Stimulated activated naive CD8-positive, alpha-beta T cell treated with anti-CD3 and anti-CD28 coated beads, Interleukin-15, amount 100 ng/mL, for 72 hours (primary cell): ENCODE results near the gene GALNS.

ENCODE experiments used
- ATAC-seq: fragments of 150-1000 bp; cut with Tn5 transposase; 2 replicates; pipeline ENCODE4 v1.10.0; 2021; ENCODE audit warnings: mild to moderate bottlenecking, moderate library complexity
- DNase-seq, 2 donors: peaks; one replicate each; pipeline ENCODE4 v3.0.0; 2021 to 2022
- H3K27ac Mint-ChIP-seq, 2 donors: one replicate each; pipeline ENCODE4 v1.8.0; 2022; ENCODE audit warnings: mild to moderate bottlenecking in 2 of 2, mixed read lengths in 2 of 2, moderate library complexity in 2 of 2
- H3K27me3 Mint-ChIP-seq: one replicate; pipeline ENCODE4 v1.8.0; 2022; ENCODE audit warnings: mixed read lengths
- H3K4me1 Mint-ChIP-seq: one replicate; pipeline ENCODE4 v1.8.0; 2022; ENCODE audit warnings: mild to moderate bottlenecking, mixed read lengths
- H3K4me3 Mint-ChIP-seq, 2 donors: one replicate each; pipeline ENCODE4 v1.8.0; 2022; ENCODE audit warnings: mild to moderate bottlenecking in 2 of 2, mixed read lengths in 2 of 2, moderate library complexity in 1 of 2
- H3K9me3 Mint-ChIP-seq, 2 donors: one replicate each; pipeline ENCODE4 v1.8.0; 2022; ENCODE audit warnings: mixed read lengths in 2 of 2

The GALNS gene

GRCh38 chr16:88882358-88883030 lies 25.7 kb upstream of the GALNS start:
- DNase-seq (no peak), ATAC-seq (no peak)
- H3K9me3 Mint-ChIP-seq: no peaks in the 10 kb centered on the region
- no peaks in the 10 kb centered on the region for H3K27me3 Mint-ChIP-seq
- no peak overlapping the region for H3K4me3 Mint-ChIP-seq
- peaks cover 8% of the 10 kb centered on the region for H3K4me1 Mint-ChIP-seq
- H3K27ac Mint-ChIP-seq: no peak overlapping the region

- ATAC-seq (no peak), DNase-seq (no peak)
- Mint-ChIP-seq H3K4me3 (no peak overlapping the region), H3K27me3 (no peaks in the 10 kb centered on the region), H3K9me3 (no peaks in the 10 kb centered on the region), H3K27ac (no peak overlapping the region), H3K4me1 (peaks cover 8% of the 10 kb centered on the region)
Observed at GRCh38 chr16:88881675-88882357, 25.1 kb upstream of the GALNS start.

DNA sequence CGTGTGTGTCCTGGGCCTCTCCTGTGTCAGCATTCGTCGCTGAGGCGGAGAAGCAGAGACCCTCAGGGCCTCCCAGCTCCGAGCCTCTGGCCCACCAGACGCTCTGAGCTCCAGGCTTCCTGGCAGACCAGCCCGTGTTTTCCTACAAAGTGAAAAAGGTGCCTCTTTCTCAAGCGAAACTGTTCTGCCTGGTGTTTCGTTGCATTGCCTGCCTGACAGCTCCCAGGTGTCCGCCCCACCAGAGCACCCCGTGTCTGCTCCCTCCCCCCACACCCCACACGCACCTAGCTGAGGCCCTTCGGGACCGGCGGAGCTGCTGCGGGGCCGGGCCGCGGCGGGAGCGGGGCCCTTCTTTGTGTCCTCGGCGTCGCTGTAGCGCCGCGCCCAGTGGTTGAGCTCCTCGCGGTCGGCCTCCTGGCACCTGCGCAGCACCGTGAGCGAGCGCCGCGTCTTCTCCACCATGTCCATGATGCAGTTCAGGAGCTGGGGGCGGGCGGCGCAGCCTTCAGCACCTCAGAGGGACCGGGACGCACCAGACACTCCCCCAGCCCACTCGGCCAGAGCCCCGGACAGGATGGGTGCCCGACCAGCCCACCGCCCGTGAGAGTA lies 24.4 kb upstream of the GALNS start:
- Mint-ChIP-seq H3K27me3 (no peaks in the 10 kb centered on the region), H3K4me1 (peaks cover 8% of the 10 kb centered on the region), H3K4me3 (no peak overlapping the region), H3K9me3 (no peaks in the 10 kb centered on the region), H3K27ac (no peak overlapping the region)
- ATAC-seq: peak; percentile 18
- no peak for DNase-seq

- no peak for DNase-seq
- H3K27me3 Mint-ChIP-seq: no peaks in the 10 kb centered on the region
- H3K27ac Mint-ChIP-seq: peak overlapping the region in 1 of 2 donors; percentile 66
- peak; percentile 42 for ATAC-seq
- no peaks in the 10 kb centered on the region for H3K9me3 Mint-ChIP-seq
- peaks cover 8% of the 10 kb centered on the region for H3K4me1 Mint-ChIP-seq
- no peak overlapping the region for H3K4me3 Mint-ChIP-seq
Observed at GRCh38 chr16:88880226-88881006, 23.7 kb upstream of the GALNS start.

- no peak for DNase-seq
- peaks cover 8% of the 10 kb centered on the region for H3K4me1 Mint-ChIP-seq
- no peak overlapping the region for H3K27ac Mint-ChIP-seq
- no peaks in the 10 kb centered on the region for H3K9me3 Mint-ChIP-seq
- no peak overlapping the region for H3K4me3 Mint-ChIP-seq
- no peak for ATAC-seq
- H3K27me3 Mint-ChIP-seq: no peaks in the 10 kb centered on the region
Observed at GRCh38 chr16:88879788-88880055, 23.0 kb upstream of the GALNS start.

- H3K4me1 Mint-ChIP-seq: peaks cover 8% of the 10 kb centered on the region
- no peak overlapping the region for H3K27ac Mint-ChIP-seq
- ATAC-seq: no peak
Observed at GRCh38 chr16:88878967-88879787, 22.4 kb upstream of the GALNS start.

DNA sequence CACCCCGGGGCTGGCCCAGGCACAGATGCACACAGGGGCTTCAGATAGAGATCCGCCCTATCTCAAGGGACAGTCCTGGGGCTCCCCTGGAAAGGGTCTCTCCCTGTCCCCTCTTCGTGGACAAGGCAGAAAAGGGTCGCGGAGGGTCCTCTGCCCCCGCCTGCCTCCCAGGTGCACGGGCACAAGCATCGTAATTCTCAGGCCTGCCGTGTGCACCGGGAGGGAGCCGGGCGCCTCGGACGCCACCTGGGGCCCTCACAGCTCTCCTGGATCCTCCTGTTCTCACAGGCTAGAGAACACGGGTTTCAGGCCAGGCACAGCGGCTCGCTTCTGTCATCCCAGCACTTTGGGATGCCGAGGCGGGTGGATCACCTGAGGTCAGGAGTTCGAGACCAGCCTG lies 21.6 kb upstream of the GALNS start:
- Mint-ChIP-seq H3K4me3 (no peak overlapping the region), H3K27me3 (no peaks in the 10 kb centered on the region), H3K27ac (no peak overlapping the region), H3K9me3 (no peaks in the 10 kb centered on the region), H3K4me1 (peaks cover 8% of the 10 kb centered on the region)
- ATAC-seq (no peak), DNase-seq (no peak)

More at GRCh38 chr16:88878967-88879787, 22.4 kb upstream of the GALNS start:
- Mint-ChIP-seq H3K27me3 (no peaks in the 10 kb centered on the region), H3K9me3 (no peaks in the 10 kb centered on the region), H3K4me3 (no peak overlapping the region)
- no peak for DNase-seq

GRCh38 chr16:88877564-88878289 lies 21.0 kb upstream of the GALNS start:
- Mint-ChIP-seq H3K4me3 (no peak overlapping the region), H3K9me3 (no peaks in the 10 kb centered on the region)

GRCh38 chr16:88876942-88877526 lies 20.3 kb upstream of the GALNS start:
- Mint-ChIP-seq H3K27me3 (peaks cover 6% of the 10 kb centered on the region), H3K9me3 (no peaks in the 10 kb centered on the region)

More at GRCh38 chr16:88877564-88878289, 21.0 kb upstream of the GALNS start:
- no peaks in the 10 kb centered on the region for H3K27me3 Mint-ChIP-seq
- H3K27ac Mint-ChIP-seq: no peak overlapping the region
- DNase-seq: no peak
- peaks cover 8% of the 10 kb centered on the region for H3K4me1 Mint-ChIP-seq
- no peak for ATAC-seq

GRCh38 chr16:88875703-88876234 lies 19.0 kb upstream of the GALNS start:
- Mint-ChIP-seq H3K27me3 (peaks cover 19% of the 10 kb centered on the region), H3K4me1 (peaks cover 7% of the 10 kb centered on the region), H3K27ac (no peak overlapping the region), H3K4me3 (no peak overlapping the region), H3K9me3 (no peaks in the 10 kb centered on the region)
- ATAC-seq (no peak), DNase-seq (no peak)

More at GRCh38 chr16:88876942-88877526, 20.3 kb upstream of the GALNS start:
- H3K4me1 Mint-ChIP-seq: peaks cover 2% of the 10 kb centered on the region
- no peak for ATAC-seq
- H3K27ac Mint-ChIP-seq: no peak overlapping the region
- no peak overlapping the region for H3K4me3 Mint-ChIP-seq
- no peak for DNase-seq

DNA sequence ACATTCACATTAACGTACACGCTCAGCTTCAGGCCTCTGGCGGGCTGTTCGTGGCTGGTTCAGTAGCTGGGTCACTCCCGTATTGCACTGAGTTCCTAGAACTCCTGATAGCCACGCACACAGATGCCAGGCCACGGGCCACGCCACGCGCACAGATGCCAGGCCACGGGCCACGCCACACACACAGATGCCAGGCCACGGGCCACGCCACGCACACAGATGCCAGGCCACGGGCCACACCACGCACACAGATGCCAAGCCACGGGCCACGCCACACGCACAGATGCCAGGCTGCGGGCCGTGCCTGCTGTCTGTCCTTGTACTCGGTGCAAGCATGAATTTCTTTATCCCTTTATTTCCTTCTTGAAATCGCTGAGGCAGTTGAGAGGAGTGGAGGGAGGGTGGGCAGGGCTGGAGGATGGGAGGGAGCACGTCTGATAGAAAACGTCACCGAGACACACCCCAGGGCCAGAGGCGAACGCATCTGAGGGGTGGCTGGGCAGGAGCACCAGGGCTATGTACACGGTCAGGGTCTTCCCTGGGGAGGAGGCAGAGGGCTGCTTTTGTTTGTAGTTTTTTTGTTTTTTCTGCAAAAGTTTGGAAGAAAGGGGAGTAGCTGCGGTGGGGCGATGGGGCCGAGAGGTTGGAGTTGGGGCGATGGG lies 18.3 kb upstream of the GALNS start:
- ATAC-seq (no peak), DNase-seq (no peak)
- H3K27me3 Mint-ChIP-seq: peaks cover 26% of the 10 kb centered on the region
- H3K9me3 Mint-ChIP-seq: no peaks in the 10 kb centered on the region
- H3K27ac Mint-ChIP-seq: no peak overlapping the region
- H3K4me1 Mint-ChIP-seq: peaks cover 13% of the 10 kb centered on the region
- no peak overlapping the region for H3K4me3 Mint-ChIP-seq

DNA sequence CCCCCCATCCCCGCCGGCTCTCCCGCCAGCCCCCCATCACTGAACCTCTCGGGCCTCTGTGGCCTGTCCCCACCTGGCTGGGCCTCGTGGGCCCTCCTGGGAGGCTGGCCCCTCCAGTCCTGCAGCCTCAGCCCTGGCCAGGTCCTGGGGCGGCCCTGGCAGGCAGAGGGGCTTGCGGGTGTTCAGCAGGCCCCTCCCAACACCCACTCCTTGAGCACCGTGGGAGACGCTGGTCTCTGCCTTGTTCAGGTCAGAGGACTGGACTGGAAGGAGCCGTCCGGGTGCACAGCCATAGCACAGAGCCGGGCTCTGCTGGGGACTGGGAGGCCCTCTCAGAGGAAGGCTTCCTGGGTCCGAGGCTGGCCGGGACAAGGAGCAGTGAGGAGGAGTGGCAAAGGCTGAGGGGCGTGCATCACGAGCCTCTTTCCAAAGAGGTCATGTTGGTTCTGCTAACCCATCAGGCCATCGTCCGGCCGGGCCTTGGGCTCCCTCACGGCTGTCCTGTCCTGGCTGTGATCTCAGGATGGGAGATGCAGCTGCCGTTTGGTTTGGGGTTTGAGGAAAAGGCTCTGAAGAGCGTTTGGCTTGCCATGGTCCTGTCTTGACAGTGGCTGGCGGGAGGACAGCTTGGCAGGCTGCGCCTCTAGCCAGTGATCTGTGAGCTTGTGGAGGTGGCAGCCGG lies 16.0 kb upstream of the GALNS start:
- peaks cover 36% of the 10 kb centered on the region for H3K27me3 Mint-ChIP-seq
- peaks cover 13% of the 10 kb centered on the region for H3K4me1 Mint-ChIP-seq
- no peak overlapping the region for H3K4me3 Mint-ChIP-seq
- DNase-seq (no peak), ATAC-seq (no peak)
- H3K27ac Mint-ChIP-seq: no peak overlapping the region
- no peaks in the 10 kb centered on the region for H3K9me3 Mint-ChIP-seq

DNA sequence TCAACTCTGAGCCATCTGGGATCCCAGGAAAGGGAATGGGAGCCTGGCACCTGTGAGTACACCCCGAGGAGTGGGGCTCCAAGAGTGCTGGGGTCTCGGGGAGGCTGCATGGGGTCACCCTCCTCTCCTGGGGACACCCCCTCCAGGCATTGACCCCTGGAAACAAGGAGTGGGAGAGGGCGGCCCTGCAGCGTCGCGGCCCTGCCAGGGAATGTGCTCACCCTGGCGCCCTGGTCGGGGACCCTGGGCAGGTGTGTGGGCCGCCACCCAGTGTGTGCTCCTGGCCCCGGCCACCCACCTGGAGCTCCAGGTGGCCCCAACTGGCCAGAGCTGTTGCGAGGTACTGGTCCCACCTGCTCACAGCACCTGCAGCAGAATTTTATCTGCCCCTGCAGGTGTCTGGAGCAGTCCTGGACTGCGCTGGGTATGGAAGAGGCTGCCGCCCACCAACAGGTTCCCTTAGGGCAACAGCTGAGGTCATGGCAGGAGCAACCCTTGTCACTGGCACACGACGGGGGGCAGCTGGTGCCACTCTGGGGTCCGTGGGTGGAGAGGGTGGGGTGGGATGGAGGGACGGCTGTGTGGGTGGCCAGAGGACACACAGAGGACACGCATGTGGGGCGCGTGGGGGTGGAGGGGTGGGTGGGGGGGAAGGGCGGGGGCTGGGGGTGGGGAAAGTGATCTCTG lies 15.1 kb upstream of the GALNS start:
- DNase-seq (no peak), ATAC-seq (peak; percentile 33)
- Mint-ChIP-seq H3K4me1 (peaks cover 13% of the 10 kb centered on the region), H3K27ac (no peak overlapping the region), H3K9me3 (no peaks in the 10 kb centered on the region), H3K27me3 (peaks cover 36% of the 10 kb centered on the region), H3K4me3 (no peak overlapping the region)
